Measurements from ENCODE around the gene HHIPL2.

- TF ChIP-seq POLR2A (IDR thresholded peaks at IDR 0.05) (no peak), CTCF (IDR thresholded peaks at IDR 0.05) (no peak), POLR2AphosphoS5 (IDR thresholded peaks at IDR 0.05) (no peak)
These were observed 7.3 kb downstream of the HHIPL2 start for GRCh38 chr1:222540598-222540995.
